Measurements from ENCODE around the gene KDELR1.
A peak's percentile ranks its signal among the peaks of the same experiment; 100 is the strongest.

The KDELR1 gene

DNA sequence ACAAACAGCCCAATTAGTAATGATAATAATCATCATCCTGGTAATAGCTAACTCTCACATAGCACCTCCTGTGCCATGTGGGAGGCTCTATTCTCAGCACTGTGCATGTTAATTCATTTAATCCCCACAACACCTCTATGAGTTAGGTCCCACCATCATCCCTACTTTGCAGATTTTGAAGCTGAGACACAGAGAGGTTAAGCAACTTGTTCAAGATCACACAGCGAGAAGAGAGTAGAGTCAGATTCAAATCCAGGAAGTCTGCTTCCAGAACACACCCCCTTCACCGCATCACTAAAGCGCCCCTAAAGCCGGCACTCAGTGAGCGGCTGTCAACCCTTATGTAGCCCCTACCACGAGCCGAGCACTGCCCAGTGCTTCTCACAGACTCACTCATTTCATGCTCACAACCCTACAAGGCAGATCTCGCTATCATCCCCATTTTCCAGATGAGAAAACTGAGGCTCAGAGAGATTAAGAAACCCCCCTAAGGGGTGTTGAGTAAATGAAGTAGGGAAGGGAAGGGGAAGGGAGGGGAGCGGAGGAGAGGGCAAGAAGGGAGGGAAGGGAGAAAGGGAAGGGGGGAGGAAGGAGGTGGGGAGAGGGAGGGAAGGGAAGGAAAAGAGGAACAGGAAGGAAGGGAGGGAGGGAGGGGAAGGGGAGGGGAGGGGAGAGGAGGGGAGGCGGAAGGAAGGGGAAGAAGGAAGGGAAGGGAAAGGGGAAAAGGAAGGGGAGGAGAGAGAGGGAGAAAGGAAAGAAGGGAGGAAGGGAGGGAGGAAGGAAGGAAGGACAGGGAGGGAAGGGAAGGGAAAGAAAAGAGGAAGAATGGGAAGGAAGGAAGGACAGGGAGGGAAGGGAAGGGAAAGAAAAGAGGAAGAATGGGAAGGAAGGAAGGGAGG is 49.6 kb downstream of the KDELR1 start:
- DNase-seq, result no peak

DNA sequence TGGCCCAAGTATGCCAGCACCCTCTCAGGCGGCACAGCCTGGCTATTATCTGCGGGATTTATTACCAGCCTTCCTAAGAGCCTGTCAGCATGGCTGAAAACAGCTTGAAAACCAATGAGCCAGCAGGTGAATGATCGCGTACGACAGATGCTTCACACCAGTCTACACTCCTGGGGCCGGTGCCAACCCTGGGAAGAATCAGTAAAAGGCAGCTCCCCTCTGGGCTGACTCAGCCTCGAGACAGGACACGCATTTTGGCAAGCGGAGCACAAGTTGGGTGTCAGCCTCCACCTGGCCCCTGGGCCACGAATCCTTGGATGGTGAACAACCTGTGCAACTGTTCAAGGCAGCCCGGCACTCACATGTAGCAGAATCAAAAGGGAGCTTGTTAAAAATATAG is 50.4 kb downstream of the KDELR1 start:
- no peak for DNase-seq

GRCh38 chr19:48338802-48339503 is 52.4 kb downstream of the KDELR1 start:
- no peak for DNase-seq

DNA sequence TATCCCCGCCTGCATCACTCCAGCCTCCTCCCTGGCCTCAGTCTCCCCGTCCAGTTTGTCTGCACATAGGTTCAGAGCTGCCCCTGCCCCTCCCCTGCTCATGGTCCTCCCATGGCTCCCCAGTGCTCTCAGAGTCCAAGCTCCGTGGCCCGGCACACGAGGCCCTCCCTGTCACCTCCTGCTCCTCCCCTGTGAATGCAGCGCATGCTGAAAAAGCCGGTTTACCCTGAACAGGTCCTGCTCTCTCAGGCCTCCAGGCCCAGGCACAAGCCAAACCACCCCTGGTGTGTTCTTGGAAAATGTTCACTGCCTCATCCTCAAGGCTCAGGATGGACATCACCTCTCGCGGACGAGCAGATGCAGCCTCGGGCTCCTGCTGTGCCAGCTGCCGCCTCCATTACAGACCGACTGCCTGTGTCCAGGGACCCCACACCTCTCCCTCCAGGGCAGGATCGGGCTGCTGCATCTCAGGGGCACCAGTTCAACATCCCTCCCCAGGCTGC is 53.0 kb downstream of the KDELR1 start:
- no peak for DNase-seq

DNA sequence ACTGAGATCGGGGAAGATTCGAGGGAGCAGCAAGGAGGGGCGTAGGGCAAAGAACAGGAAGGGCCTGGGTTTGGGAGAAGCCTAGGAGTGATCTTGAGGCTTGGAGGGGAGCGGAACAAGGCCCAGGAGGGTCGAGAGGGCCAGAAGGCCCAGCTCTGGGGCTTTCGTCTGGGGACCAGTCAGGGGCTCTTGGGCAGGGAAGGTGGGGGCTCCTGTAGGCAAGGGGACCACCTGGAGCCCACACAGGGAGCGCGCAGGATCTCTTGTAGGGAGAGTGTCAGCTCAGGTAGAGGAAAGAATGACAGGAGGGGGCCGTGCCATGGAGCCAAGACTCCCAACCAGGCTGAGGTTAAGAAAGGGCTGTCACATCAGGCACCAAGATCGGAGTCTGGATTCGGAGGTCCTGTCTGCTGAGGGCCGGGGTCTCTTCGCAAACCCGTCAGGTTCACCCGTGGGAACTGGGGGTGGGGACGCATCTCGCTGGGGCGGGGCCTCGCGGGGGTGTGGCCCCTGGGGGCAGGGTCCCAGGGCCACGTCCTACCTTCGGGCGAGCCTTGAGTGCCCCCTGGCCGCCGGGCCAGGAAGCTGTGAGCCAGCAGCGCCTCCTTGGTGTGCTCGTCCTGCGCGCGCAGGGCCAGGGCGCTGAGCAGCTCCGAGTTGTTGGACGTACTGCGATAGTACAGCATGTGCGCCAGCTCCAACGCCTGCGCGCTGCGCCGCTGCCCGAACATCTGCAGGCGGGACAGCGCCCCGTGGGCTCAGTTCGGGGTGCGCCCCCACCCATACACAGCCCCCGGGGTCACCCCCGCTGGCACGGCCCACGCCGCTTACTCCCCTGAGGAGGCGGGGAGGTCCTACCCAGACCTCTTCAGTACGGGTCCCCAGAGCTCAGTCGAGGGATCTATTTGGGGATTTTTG is 57.6 kb downstream of the KDELR1 start:
- DNase-seq, result peak; percentile 95

- DNase-seq, result peak; percentile 99
Measured at GRCh38 chr19:48332662-48333466, 58.5 kb downstream of the KDELR1 start.
